Mesenchymal stem cell (in vitro differentiated cells and primary cell): ENCODE measurements around the gene FAM163B. TPM values are rescaled to one million over a fixed set of nuclear protein-coding genes. Genes with fewer than 3 reads are reported as not detected.

Source experiments
- DNase-seq: peaks from one replicate; pipeline ENCODE4 v3.0.0-alpha.2; 2013
- H2AFZ ChIP-seq: one replicate; pipeline ENCODE4 v1.6.1; 2013; ENCODE audit warnings: low read depth, mild to moderate bottlenecking, control low read depth, inconsistent platforms, low read length, moderate library complexity
- H2AK5ac ChIP-seq: 2 replicates; pipeline ENCODE4 v1.6.1; 2013; ENCODE audit warnings: low read length, moderate library complexity, mild to moderate bottlenecking, inconsistent platforms; ENCODE audit not compliant: severe bottlenecking
- H2BK120ac ChIP-seq: one replicate; pipeline ENCODE4 v1.6.1; 2013; ENCODE audit warnings: low read depth, mild to moderate bottlenecking, inconsistent platforms, low read length, moderate library complexity
- H2BK12ac ChIP-seq, 2 experiments: one replicate each; pipeline ENCODE4 v1.6.1; 2013; ENCODE audit warnings: inconsistent platforms in 2 of 2, low read length in 2 of 2, mild to moderate bottlenecking in 2 of 2, moderate library complexity in 2 of 2, control low read depth in 1 of 2
- H2BK15ac ChIP-seq: one replicate; pipeline ENCODE4 v1.6.1; 2013; ENCODE audit warnings: mild to moderate bottlenecking, low read depth, inconsistent platforms; ENCODE audit not compliant: poor library complexity, severe bottlenecking
- H2BK5ac ChIP-seq: 2 replicates; pipeline ENCODE4 v1.6.1; 2013; ENCODE audit warnings: low read depth, mild to moderate bottlenecking, low read length, control low read depth, inconsistent platforms; ENCODE audit not compliant: poor library complexity, severe bottlenecking
- H3K14ac ChIP-seq, 2 experiments: one replicate each; pipeline ENCODE4 v1.6.1; 2013; ENCODE audit warnings: inconsistent platforms in 2 of 2, low read length in 2 of 2, control low read depth in 1 of 2, mild to moderate bottlenecking in 1 of 2, moderate library complexity in 1 of 2
- H3K18ac ChIP-seq, 2 experiments: one replicate each; pipeline ENCODE4 v1.6.1; 2013; ENCODE audit warnings: inconsistent platforms in 2 of 2, low read length in 2 of 2, control low read depth in 1 of 2, low read depth in 1 of 2, mild to moderate bottlenecking in 1 of 2
- H3K23ac ChIP-seq, 2 experiments: one replicate each; pipeline ENCODE4 v1.6.1; 2013; ENCODE audit warnings: inconsistent platforms in 2 of 2, low read length in 2 of 2, mild to moderate bottlenecking in 2 of 2, moderate library complexity in 2 of 2, control low read depth in 1 of 2
- H3K27ac ChIP-seq: 2 replicates; pipeline ENCODE4 v1.5.1; 2013; ENCODE audit warnings: mild to moderate bottlenecking, moderate library complexity, low read length, control low read depth, inconsistent platforms; ENCODE audit not compliant: poor library complexity, severe bottlenecking
- H3K27me3 ChIP-seq, 2 experiments: 2 replicates each; pipeline versions ENCODE4 v1.6.1 to v1.7.0; 2013; ENCODE audit warnings: low read length in 2 of 2, mild to moderate bottlenecking in 2 of 2, moderate library complexity in 2 of 2, control low read depth in 1 of 2, inconsistent platforms in 1 of 2; ENCODE audit not compliant: control insufficient read depth in 1 of 2, insufficient read depth in 1 of 2
- H3K36me3 ChIP-seq, 2 experiments: 2 replicates each; pipeline versions ENCODE4 v1.6.1 to v1.7.0; 2013; ENCODE audit warnings: low read length in 2 of 2, control low read depth in 1 of 2, inconsistent platforms in 1 of 2, low read depth in 1 of 2, mild to moderate bottlenecking in 1 of 2; ENCODE audit not compliant: insufficient read depth in 2 of 2, control insufficient read depth in 1 of 2
- H3K4ac ChIP-seq, 2 experiments: one replicate each; pipeline ENCODE4 v1.6.1; 2013; ENCODE audit warnings: inconsistent platforms in 2 of 2, low read length in 2 of 2, mild to moderate bottlenecking in 2 of 2, moderate library complexity in 2 of 2, control low read depth in 1 of 2, low read depth in 1 of 2
- H3K4me1 ChIP-seq: 2 replicates; pipeline ENCODE4 v1.6.1; 2013; ENCODE audit warnings: low read depth, low read length, control low read depth; ENCODE audit not compliant: control insufficient read depth, insufficient read depth
- H3K4me2 ChIP-seq: 2 replicates; pipeline ENCODE4 v1.6.1; 2013; ENCODE audit warnings: low read length, mild to moderate bottlenecking, inconsistent platforms; ENCODE audit not compliant: poor library complexity, severe bottlenecking
- H3K4me3 ChIP-seq, 2 experiments: 2 replicates each; pipeline versions ENCODE4 v1.5.1 to v1.7.0; 2013; ENCODE audit warnings: low read length in 2 of 2, mild to moderate bottlenecking in 2 of 2, control low read depth in 1 of 2, low read depth in 1 of 2; ENCODE audit not compliant: insufficient read depth in 1 of 2
- H3K79me1 ChIP-seq: replicated peaks from 2 replicates; pipeline ENCODE4 v1.6.1; 2013; ENCODE audit warnings: mild to moderate bottlenecking, control low read depth, low read length, inconsistent platforms; ENCODE audit not compliant: poor library complexity, severe bottlenecking
- H3K9ac ChIP-seq: 2 replicates; pipeline ENCODE4 v1.7.0; 2013; ENCODE audit warnings: mild to moderate bottlenecking, low read length, moderate library complexity
- H3K9me3 ChIP-seq: 2 replicates; pipeline ENCODE4 v1.7.0; 2013; ENCODE audit warnings: mild to moderate bottlenecking, low read length; ENCODE audit not compliant: control insufficient read depth
- H4K8ac ChIP-seq: one replicate; pipeline ENCODE4 v1.6.1; 2013; ENCODE audit warnings: inconsistent platforms, mild to moderate bottlenecking, low read length, moderate library complexity
- H4K91ac ChIP-seq: one replicate; pipeline ENCODE4 v1.6.1; 2013; ENCODE audit warnings: mild to moderate bottlenecking, low read length, inconsistent platforms
- WGBS: methylation state at CpG from one replicate; pipeline ENCODE4 v1.1.7; 2013; ENCODE audit warnings: mixed read lengths; 5-methylcytosine and 5-hydroxymethylcytosine counted together
- polyA plus RNA-seq, 2 experiments: library from polyadenylated mRNA; stranded (reverse); fragments of 200-250 nt; gene quantifications; one replicate each; pipeline ENCODE4 v1.2.3, GENCODE V29; 2013

FAM163B gene
- 0.07 TPM for polyA plus RNA-seq (2013, experiment 1 of 2)
- 0.10 TPM for polyA plus RNA-seq (2013, experiment 2 of 2)

GRCh38 chr9:133609311-133610098 is at the start of gene FAM163B:
TSS of gene FAM163B (minus strand) at chr9:133609389. CDS start at chr9:133580223, 29,166 bp downstream.
- H2BK15ac ChIP-seq = no peak within 1 kb of the TSS
- no peak within 1 kb of the TSS for H4K8ac ChIP-seq
- H3K4ac ChIP-seq = no peak within 1 kb of the TSS
- H3K4me3 ChIP-seq = no peak within 1 kb of the TSS
- peak; percentile 58 for DNase-seq
- 16% methylated on average over 48 of the region's 61 CpGs for WGBS
- no peak within 1 kb of the TSS for H3K9ac ChIP-seq
- H3K36me3 ChIP-seq = no peaks in the 10 kb centered on the region
- no peak within 1 kb of the TSS for H3K14ac ChIP-seq
- no peaks in the 10 kb centered on the region for H3K79me1 ChIP-seq
- no peak within 1 kb of the TSS for H3K18ac ChIP-seq
- no peaks in the 10 kb centered on the region for H3K9me3 ChIP-seq
- no peak within 1 kb of the TSS for H3K23ac ChIP-seq
- H3K27me3 ChIP-seq = peaks cover 85 to 94% of the 10 kb centered on the region in 2 experiments
- H2BK120ac ChIP-seq = no peak within 1 kb of the TSS
- H3K27ac ChIP-seq = no peak within 1 kb of the TSS
- no peak within 1 kb of the TSS for H4K91ac ChIP-seq
- H2BK12ac ChIP-seq = no peak within 1 kb of the TSS
- H3K4me1 ChIP-seq = peaks cover 5% of the 10 kb centered on the region
- no peak within 1 kb of the TSS for H2AK5ac ChIP-seq
- no peak within 1 kb of the TSS for H2AFZ ChIP-seq
- peak within 1 kb of the TSS; percentile 63 for H3K4me2 ChIP-seq
- no peak within 1 kb of the TSS for H2BK5ac ChIP-seq

GRCh38 chr9:133657120-133657661 is 48.0 kb upstream of the FAM163B start:
- Histone ChIP-seq H3K14ac (no peak overlapping the region), H4K8ac (no peak overlapping the region), H3K79me1 (no peaks in the 10 kb centered on the region), H2AFZ (no peak overlapping the region), H2BK5ac (no peak overlapping the region), H3K4me2 (no peak overlapping the region), H2BK120ac (no peak overlapping the region), H2BK15ac (no peak overlapping the region), H3K4ac (no peak overlapping the region), H3K9me3 (no peaks in the 10 kb centered on the region), H2BK12ac (no peak overlapping the region), H3K27me3 (peaks cover 84 to 92% of the 10 kb centered on the region in 2 experiments), H3K23ac (no peak overlapping the region), H3K18ac (no peak overlapping the region), H3K27ac (no peak overlapping the region), H3K4me1 (peaks cover 14% of the 10 kb centered on the region), H2AK5ac (no peak overlapping the region), H4K91ac (no peak overlapping the region), H3K9ac (no peak overlapping the region), H3K4me3 (no peak overlapping the region), H3K36me3 (no peaks in the 10 kb centered on the region)
- WGBS = 92% methylated on average over 13 of the region's 13 CpGs
- no peak for DNase-seq

- no peaks in the 10 kb centered on the region for H3K79me1 ChIP-seq
- H2AFZ ChIP-seq = no peak overlapping the region
- H3K27ac ChIP-seq = no peak overlapping the region
- no peak overlapping the region for H4K91ac ChIP-seq
- no peak overlapping the region for H3K9ac ChIP-seq
- no peaks in the 10 kb centered on the region for H3K36me3 ChIP-seq
- H2BK120ac ChIP-seq = no peak overlapping the region
- H3K23ac ChIP-seq = no peak overlapping the region
- no peak overlapping the region for H3K4ac ChIP-seq
- H3K4me1 ChIP-seq = peaks cover 14% of the 10 kb centered on the region
- H4K8ac ChIP-seq = no peak overlapping the region
- H3K18ac ChIP-seq = no peak overlapping the region
- H3K4me3 ChIP-seq = no peak overlapping the region
- no peak overlapping the region for H2BK5ac ChIP-seq
- H2BK12ac ChIP-seq = no peak overlapping the region
- no peak overlapping the region for H3K4me2 ChIP-seq
- no peak for DNase-seq
- H3K27me3 ChIP-seq = peaks cover 82 to 89% of the 10 kb centered on the region in 2 experiments
- H3K9me3 ChIP-seq = no peaks in the 10 kb centered on the region
- H2BK15ac ChIP-seq = no peak overlapping the region
- H2AK5ac ChIP-seq = no peak overlapping the region
- no peak overlapping the region for H3K14ac ChIP-seq
- WGBS = 89% methylated on average over 36 of the region's 36 CpGs
Measured at GRCh38 chr9:133656211-133657119, 47.3 kb upstream of the FAM163B start.

- H3K4me2 ChIP-seq = no peak overlapping the region
- peaks cover 88 to 96% of the 10 kb centered on the region in 2 experiments for H3K27me3 ChIP-seq
- no peak overlapping the region for H3K4me3 ChIP-seq
- no peak overlapping the region for H3K9ac ChIP-seq
- H3K23ac ChIP-seq = no peak overlapping the region
- no peak overlapping the region for H2AFZ ChIP-seq
- H2AK5ac ChIP-seq = no peak overlapping the region
- 85% methylated on average over 14 of the region's 14 CpGs for WGBS
- no peak for DNase-seq
- H3K27ac ChIP-seq = no peak overlapping the region
- H2BK120ac ChIP-seq = no peak overlapping the region
- no peak overlapping the region for H3K4ac ChIP-seq
- H3K9me3 ChIP-seq = no peaks in the 10 kb centered on the region
- H2BK15ac ChIP-seq = no peak overlapping the region
- no peak overlapping the region for H3K18ac ChIP-seq
- H3K36me3 ChIP-seq = no peaks in the 10 kb centered on the region
- peak overlapping the region in 1 of 2 experiments; percentile 26 for H3K14ac ChIP-seq
- no peak overlapping the region for H2BK12ac ChIP-seq
- H3K4me1 ChIP-seq = peaks cover 14% of the 10 kb centered on the region
- no peak overlapping the region for H2BK5ac ChIP-seq
- no peak overlapping the region for H4K91ac ChIP-seq
- no peaks in the 10 kb centered on the region for H3K79me1 ChIP-seq
- no peak overlapping the region for H4K8ac ChIP-seq
Measured at GRCh38 chr9:133655701-133656100, 46.5 kb upstream of the FAM163B start.
